Colonic mucosa (tissue), 4 donors: ENCODE results near the gene GLUD1. TPM values are rescaled to one million over a fixed set of nuclear protein-coding genes. Genes with fewer than 3 reads are reported as not detected.
"Not testable (repeated sequence)": the region's sequence is repeated elsewhere in the genome, so short reads cannot be mapped to it uniquely, and the experiment has no call there.

Source experiments
- DNase-seq: peaks from one replicate; pipeline ENCODE4 v3.0.0-alpha.2; 2020
- H3K27ac ChIP-seq: fragments of 200-600 bp; one replicate; pipeline ENCODE4 v1.8.0; 2021
- H3K27me3 ChIP-seq: fragments of 200-600 bp; one replicate; pipeline ENCODE4 v1.8.0; 2021
- H3K36me3 ChIP-seq: fragments of 200-600 bp; one replicate; pipeline ENCODE4 v1.8.0; 2021
- H3K4me1 ChIP-seq: fragments of 200-600 bp; one replicate; pipeline ENCODE4 v1.8.0; 2021; ENCODE audit warnings: mild to moderate bottlenecking
- H3K4me3 ChIP-seq: fragments of 200-600 bp; one replicate; pipeline ENCODE4 v1.8.0; 2021
- H3K9ac ChIP-seq, 2 donors: one replicate each; pipeline ENCODE4 v1.7.0; 2013; ENCODE audit warnings: control low read depth in 2 of 2, low read depth in 2 of 2, low read length in 2 of 2
- H3K9me3 ChIP-seq: fragments of 200-600 bp; one replicate; pipeline ENCODE4 v1.8.0; 2021
- CTCF ChIP-seq: fragments of 200-600 bp; IDR thresholded peaks from one replicate; pipeline ENCODE4 v1.8.0; 2022; ENCODE audit warnings: antibody characterized with exemption, mild to moderate bottlenecking
- intact Hi-C: fragments of 100-400 bp; cut with DNase I; formaldehyde crosslinking; loops from one replicate; pipeline ENCODE4 v1.14.1; 2022
- total RNA-seq, 2 donors: library from RNA; stranded (reverse); fragmentation: NEBNext Ultra II Directional in 1 of 2; extraction: Animal tissue kit (Norgen Biotek cat#: 25700) in 1 of 2; gene quantifications; one replicate each; pipeline ENCODE4 v1.2.1, GENCODE V29; 2021
- donor health status: healthy.
- donor health status: DM: no; HTN: no; CAD: no.
- donor health status: DM: no; HTN: no; CAD: no.

The GLUD1 gene
- total RNA-seq, 2 donors from 2014 or later: 94.1 to 207 TPM

DNA sequence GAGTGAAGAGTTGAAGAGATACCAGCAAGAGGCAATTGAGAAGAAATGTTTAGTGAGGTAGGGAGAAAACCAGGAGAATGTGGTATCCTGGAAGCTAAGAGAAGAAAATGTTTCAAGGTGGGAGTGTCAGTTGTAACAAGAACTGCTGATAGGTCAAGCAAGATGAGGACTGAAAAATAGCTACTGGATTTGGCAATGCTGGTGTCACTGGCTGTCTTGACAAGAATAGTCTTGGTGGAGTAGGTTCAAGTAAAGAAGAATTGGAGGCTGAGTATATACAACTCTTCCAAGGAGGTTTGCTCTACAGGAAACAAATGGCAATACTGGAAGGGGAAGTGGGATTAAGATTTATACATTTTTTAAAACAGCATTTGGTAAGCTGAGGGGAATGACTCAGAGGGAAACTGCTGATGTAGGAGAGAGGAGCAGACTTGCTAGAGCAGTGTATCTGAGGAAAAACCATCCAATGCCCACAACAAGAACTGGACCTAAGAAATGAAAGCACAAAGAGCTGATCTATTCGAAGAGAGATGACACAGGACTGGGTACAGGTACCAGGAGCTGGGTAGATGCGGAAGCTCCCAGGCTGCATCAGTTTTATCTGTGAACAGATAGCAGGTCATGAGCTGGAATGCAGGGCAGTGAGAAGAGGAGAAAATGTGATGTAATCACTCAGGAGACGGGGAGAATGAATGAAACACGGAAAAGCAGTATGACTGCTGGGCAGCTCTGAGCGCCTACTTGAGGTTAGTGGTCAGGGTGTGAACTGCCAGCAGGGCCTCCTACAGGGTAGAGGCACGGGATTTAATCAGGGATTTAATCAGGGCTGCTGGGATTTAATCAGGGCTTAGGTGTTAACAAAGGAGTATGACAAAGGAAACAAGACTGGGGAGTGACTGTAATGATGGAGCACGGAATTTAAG, 40.0 kb downstream of the GLUD1 start:
- no peak for TF ChIP-seq CTCF
- intact Hi-C loops: no loop called here
- no peak overlapping the region for H3K9ac ChIP-seq
- no peak overlapping the region for H3K27ac ChIP-seq
- DNase-seq: no peak
- no peaks in the 10 kb centered on the region for H3K27me3 ChIP-seq
- peaks cover 8% of the 10 kb centered on the region for H3K36me3 ChIP-seq
- no peaks in the 10 kb centered on the region for H3K9me3 ChIP-seq
- H3K4me3 ChIP-seq: no peak overlapping the region
- no peaks in the 10 kb centered on the region for H3K4me1 ChIP-seq

GRCh38 chr10:87053577-87054181, 41.0 kb downstream of the GLUD1 start:
- peaks cover 8% of the 10 kb centered on the region for H3K36me3 ChIP-seq
- no peaks in the 10 kb centered on the region for H3K4me1 ChIP-seq
- no peaks in the 10 kb centered on the region for H3K9me3 ChIP-seq
- no peaks in the 10 kb centered on the region for H3K27me3 ChIP-seq
- no peak overlapping the region for H3K27ac ChIP-seq
- TF ChIP-seq CTCF: no peak
- intact Hi-C loops: no loop called here
- no peak overlapping the region for H3K9ac ChIP-seq
- no peak for DNase-seq
- no peak overlapping the region for H3K4me3 ChIP-seq

DNA sequence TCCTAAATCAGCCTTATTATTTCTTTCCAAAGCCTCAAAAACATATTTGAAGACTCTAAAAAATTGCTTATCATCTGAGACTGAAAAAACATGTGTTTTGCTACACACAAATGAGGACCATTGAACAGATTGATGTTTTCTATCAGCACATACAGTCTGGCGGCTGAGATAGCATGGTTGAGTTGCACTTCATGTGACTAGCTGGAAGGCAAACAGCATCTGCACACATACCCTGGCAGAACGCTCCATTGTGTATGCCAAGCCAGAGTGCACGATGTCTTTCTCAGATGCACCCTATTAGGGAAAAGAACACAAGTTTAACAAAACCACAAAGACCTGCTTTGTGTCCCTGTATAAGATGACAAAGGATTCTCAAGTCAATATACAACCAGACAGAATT, 41.5 kb downstream of the GLUD1 start:
- Histone ChIP-seq H3K9ac (no peak overlapping the region), H3K4me1 (no peaks in the 10 kb centered on the region), H3K27ac (no peak overlapping the region), H3K27me3 (no peaks in the 10 kb centered on the region), H3K9me3 (no peaks in the 10 kb centered on the region), H3K36me3 (peaks cover 8% of the 10 kb centered on the region), H3K4me3 (no peak overlapping the region)
- TF ChIP-seq CTCF: no peak
- intact Hi-C loops: no loop called here
- DNase-seq: no peak

DNA sequence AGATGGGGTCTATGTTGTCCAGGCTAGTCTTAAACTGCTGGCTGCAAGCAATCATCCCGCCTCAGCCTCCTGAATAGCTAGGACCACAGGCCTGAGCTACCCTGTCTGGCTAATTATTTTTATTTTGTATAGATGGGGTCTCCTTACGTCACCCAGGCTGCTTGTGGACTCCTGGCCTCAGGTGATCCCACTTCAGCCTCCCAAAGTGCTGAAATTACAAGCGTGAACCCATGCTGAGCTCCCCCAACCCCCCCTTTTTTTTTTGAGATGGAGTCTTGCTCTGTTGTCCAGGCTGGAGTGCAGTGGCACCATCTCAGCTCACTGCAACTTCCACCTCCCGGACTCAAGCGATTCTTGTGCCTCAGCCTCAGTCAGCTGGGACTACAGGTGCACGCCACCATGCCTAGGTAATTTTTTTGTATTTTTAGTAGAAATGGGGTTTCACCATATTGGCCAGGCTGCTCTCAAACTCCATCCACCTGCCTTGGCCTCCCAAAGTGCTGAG, 49.2 kb downstream of the GLUD1 start:
- no peaks in the 10 kb centered on the region for H3K9me3 ChIP-seq
- H3K27me3 ChIP-seq: no peaks in the 10 kb centered on the region
- intact Hi-C loops: no loop called here
- H3K27ac ChIP-seq: no peak overlapping the region
- TF ChIP-seq CTCF: no peak
- no peak overlapping the region for H3K9ac ChIP-seq
- no peak overlapping the region for H3K4me3 ChIP-seq
- H3K4me1 ChIP-seq: no peaks in the 10 kb centered on the region
- no peak for DNase-seq
- no peaks in the 10 kb centered on the region for H3K36me3 ChIP-seq

DNA sequence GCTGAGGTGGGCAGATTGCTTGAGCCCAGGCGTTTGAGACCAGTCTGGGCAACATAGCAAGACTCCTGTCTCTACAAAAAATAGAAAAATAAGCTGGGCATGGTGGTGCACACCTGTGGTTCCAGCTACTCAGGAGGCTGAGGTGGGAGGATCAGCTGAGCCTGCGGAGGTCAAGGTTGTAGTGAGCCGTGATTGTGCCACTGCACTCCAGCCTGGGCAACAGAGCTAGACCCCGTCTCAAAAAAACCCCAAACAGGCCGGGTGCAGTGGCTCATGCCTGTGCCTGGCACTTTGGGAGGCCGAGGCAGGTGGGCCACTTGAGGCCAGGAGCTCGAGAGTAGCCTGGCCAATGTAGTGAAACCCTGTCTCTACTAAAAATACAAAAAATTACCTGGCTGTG, 51.1 kb downstream of the GLUD1 start:
- H3K27me3 ChIP-seq, DNase-seq, H3K4me1 ChIP-seq, H3K4me3 ChIP-seq, H3K9me3 ChIP-seq, H3K9ac ChIP-seq, H3K27ac ChIP-seq, H3K36me3 ChIP-seq, intact Hi-C loops: not testable (repeated sequence)

GRCh38 chr10:87038786-87039185, 55.9 kb downstream of the GLUD1 start:
- Histone ChIP-seq H3K27me3 (no peaks in the 10 kb centered on the region), H3K27ac (no peak overlapping the region), H3K4me3 (no peak overlapping the region), H3K9me3 (no peaks in the 10 kb centered on the region), H3K36me3 (no peaks in the 10 kb centered on the region), H3K4me1 (no peaks in the 10 kb centered on the region), H3K9ac (no peak overlapping the region)
- TF ChIP-seq CTCF: no peak
- DNase-seq: no peak
- intact Hi-C loops: no loop called here
